Thoracic aorta (tissue), 2 donors: ENCODE measurements around the gene MEX3D. TPM values are rescaled to one million over a fixed set of nuclear protein-coding genes. Genes with fewer than 3 reads are reported as not detected.

Experiments used
- ATAC-seq: fragments of 150-250 bp; one replicate; pipeline ENCODE4 v1.8.0; 2017; ENCODE audit warnings: low read depth; ENCODE audit not compliant: insufficient number of reproducible peaks, low FRiP score
- DNase-seq: peaks from one replicate; pipeline ENCODE4 v3.0.0-alpha.2; 2020; ENCODE audit warnings: low spot score
- H3K27ac ChIP-seq, 2 donors: fragments of 200-600 bp; sonication (generic); 1 replicate in 1 of 2; 2 replicates in 1 of 2; pipeline ENCODE4 v1.5.1; 2016; ENCODE audit warnings: mild to moderate bottlenecking in 2 of 2, moderate library complexity in 2 of 2
- H3K27me3 ChIP-seq: fragments of 200-600 bp; sonication (generic); replicated peaks from 2 replicates; pipeline ENCODE4 v1.6.0; 2016; ENCODE audit warnings: mild to moderate bottlenecking; ENCODE audit not compliant: insufficient read depth
- H3K36me3 ChIP-seq: fragments of 200-600 bp; sonication (generic); one replicate; pipeline ENCODE4 v1.5.1; 2016
- H3K4me1 ChIP-seq, 2 donors: fragments of 200-600 bp; sonication (generic); 1 replicate in 1 of 2; 2 replicates in 1 of 2; pipeline versions ENCODE4 v1.5.1 to v1.6.0; 2016; ENCODE audit warnings: low read depth in 2 of 2, mild to moderate bottlenecking in 1 of 2; ENCODE audit not compliant: control insufficient read depth in 1 of 2
- H3K4me3 ChIP-seq: fragments of 200-600 bp; sonication (generic); 2 replicates; pipeline ENCODE4 v1.5.1; 2016; ENCODE audit warnings: mild to moderate bottlenecking
- H3K9me3 ChIP-seq: fragments of 200-600 bp; sonication (generic); 2 replicates; pipeline ENCODE4 v1.5.1; 2016
- CTCF ChIP-seq: fragments of 200-600 bp; sonication (generic); IDR thresholded peaks from one replicate; pipeline ENCODE4 v1.5.1; 2019; ENCODE audit warnings: antibody characterized with exemption
- total RNA-seq, 2 donors: library from RNA; depleted of rRNA; stranded (reverse); fragments of >200 nt; gene quantifications; one replicate each; pipeline versions ENCODE4 v1.1.0 to v1.2.3, GENCODE V29; 2016

Gene MEX3D
- total RNA-seq, 2 donors from 2014 or later = 23.4 to 26.4 TPM

GRCh38 chr19:1526066-1526778, 41.9 kb downstream of the MEX3D start:
- ATAC-seq (no peak), DNase-seq (no peak)
- Histone ChIP-seq H3K27ac (no peak overlapping the region), H3K4me3 (no peak overlapping the region), H3K36me3 (no peaks in the 10 kb centered on the region), H3K27me3 (no peaks in the 10 kb centered on the region), H3K4me1 (peaks cover 0 to 6% of the 10 kb centered on the region in 2 donors), H3K9me3 (no peaks in the 10 kb centered on the region)
- TF ChIP-seq CTCF = no peak

GRCh38 chr19:1525343-1525742, 42.8 kb downstream of the MEX3D start:
- H3K27ac ChIP-seq = no peak overlapping the region
- no peak for DNase-seq
- no peak overlapping the region for H3K4me3 ChIP-seq
- no peaks in the 10 kb centered on the region for H3K27me3 ChIP-seq
- no peaks in the 10 kb centered on the region for H3K36me3 ChIP-seq
- H3K4me1 ChIP-seq = peaks cover 0 to 6% of the 10 kb centered on the region in 2 donors
- ATAC-seq = no peak
- no peak for TF ChIP-seq CTCF
- H3K9me3 ChIP-seq = no peaks in the 10 kb centered on the region

- peaks cover 0 to 6% of the 10 kb centered on the region in 2 donors for H3K4me1 ChIP-seq
- H3K27me3 ChIP-seq = no peaks in the 10 kb centered on the region
- H3K4me3 ChIP-seq = no peak overlapping the region
- no peak for TF ChIP-seq CTCF
- H3K36me3 ChIP-seq = no peaks in the 10 kb centered on the region
- no peak for ATAC-seq
- no peaks in the 10 kb centered on the region for H3K9me3 ChIP-seq
- no peak overlapping the region for H3K27ac ChIP-seq
- DNase-seq = no peak
Observed at GRCh38 chr19:1524972-1525325, 43.2 kb downstream of the MEX3D start.

- H3K4me1 ChIP-seq = peaks cover 0 to 6% of the 10 kb centered on the region in 2 donors
- no peaks in the 10 kb centered on the region for H3K36me3 ChIP-seq
- no peaks in the 10 kb centered on the region for H3K9me3 ChIP-seq
- no peak overlapping the region for H3K4me3 ChIP-seq
- DNase-seq (no peak), ATAC-seq (no peak)
- H3K27me3 ChIP-seq = no peaks in the 10 kb centered on the region
- no peak overlapping the region for H3K27ac ChIP-seq
- TF ChIP-seq CTCF = no peak
Observed at GRCh38 chr19:1524287-1524971, 43.7 kb downstream of the MEX3D start.

- no peak for TF ChIP-seq CTCF
Observed at GRCh38 chr19:1523412-1524286, 44.5 kb downstream of the MEX3D start, which contains the start of gene PLK5. Gene PLK5, plus strand, starts transcription at chr19:1524077. Its CDS starts 2,920 bp downstream, at chr19:1526997.

More at GRCh38 chr19:1523412-1524286, 44.5 kb downstream of the MEX3D start, which contains the start of gene PLK5:
- no peaks in the 10 kb centered on the region for H3K9me3 ChIP-seq
- no peak for DNase-seq
- no peak within 1 kb of the TSS for H3K27ac ChIP-seq
- no peaks in the 10 kb centered on the region for H3K36me3 ChIP-seq
- H3K4me1 ChIP-seq = peaks cover 0 to 6% of the 10 kb centered on the region in 2 donors
- no peak within 1 kb of the TSS for H3K4me3 ChIP-seq
- no peak for ATAC-seq
- H3K27me3 ChIP-seq = no peaks in the 10 kb centered on the region
